Stimulated activated effector memory CD8-positive, alpha-beta T cell treated with anti-CD3 and anti-CD28 coated beads, Interleukin-12 subunit alpha, Interleukin-12 subunit beta, amount 100 ng/mL, for 72 hours (primary cell): ENCODE measurements around the gene PDE8B.
A peak's percentile ranks its signal among the peaks of the same experiment; 100 is the strongest.
"Not testable (repeated sequence)": the region's sequence is repeated elsewhere in the genome, so short reads cannot be mapped to it uniquely, and the experiment has no call there.

Experiments
- ATAC-seq: fragments of 150-1000 bp; cut with Tn5 transposase; 2 replicates; pipeline ENCODE4 v1.10.0; 2021
- DNase-seq, 2 donors: peaks; one replicate each; pipeline ENCODE4 v3.0.0; 2021 to 2022; ENCODE audit warnings: low spot score in 2 of 2
- H3K27ac Mint-ChIP-seq: one replicate; pipeline ENCODE4 v1.8.0; 2022; ENCODE audit warnings: mild to moderate bottlenecking, mixed read lengths
- H3K36me3 Mint-ChIP-seq: one replicate; pipeline ENCODE4 v1.8.0; 2022; ENCODE audit warnings: mild to moderate bottlenecking, mixed read lengths
- H3K4me1 Mint-ChIP-seq: one replicate; pipeline ENCODE4 v1.8.0; 2022; ENCODE audit warnings: mixed read lengths
- H3K4me3 Mint-ChIP-seq: one replicate; pipeline ENCODE4 v1.8.0; 2022; ENCODE audit warnings: mild to moderate bottlenecking, mixed read lengths
- H3K9me3 Mint-ChIP-seq: one replicate; pipeline ENCODE4 v1.8.0; 2022; ENCODE audit warnings: mixed read lengths

Gene PDE8B

DNA sequence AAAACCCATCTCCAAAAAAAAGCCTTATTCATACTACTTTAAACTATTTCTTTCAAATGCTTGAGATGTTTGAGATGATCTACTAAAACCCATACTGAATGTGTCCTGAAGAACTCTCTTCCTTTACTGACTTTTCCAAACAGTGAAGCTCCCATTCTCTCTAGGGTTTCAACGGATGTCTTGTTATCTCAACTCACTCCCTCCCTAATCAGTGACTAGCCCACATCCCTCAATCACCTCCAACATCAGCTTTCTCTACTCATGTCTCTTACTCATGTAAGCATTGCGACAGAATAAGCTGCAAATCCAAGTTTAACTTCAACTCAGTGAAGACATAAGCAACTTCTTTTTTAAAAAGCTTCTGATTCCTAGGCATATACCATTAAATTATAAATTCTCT, 239.5 kb downstream of the PDE8B start:
- Mint-ChIP-seq H3K4me1 (no peaks in the 10 kb centered on the region), H3K9me3 (no peaks in the 10 kb centered on the region), H3K27ac (no peak overlapping the region), H3K4me3 (no peak overlapping the region), H3K36me3 (peaks cover 16% of the 10 kb centered on the region)
- ATAC-seq (no peak), DNase-seq (no peak)

DNA sequence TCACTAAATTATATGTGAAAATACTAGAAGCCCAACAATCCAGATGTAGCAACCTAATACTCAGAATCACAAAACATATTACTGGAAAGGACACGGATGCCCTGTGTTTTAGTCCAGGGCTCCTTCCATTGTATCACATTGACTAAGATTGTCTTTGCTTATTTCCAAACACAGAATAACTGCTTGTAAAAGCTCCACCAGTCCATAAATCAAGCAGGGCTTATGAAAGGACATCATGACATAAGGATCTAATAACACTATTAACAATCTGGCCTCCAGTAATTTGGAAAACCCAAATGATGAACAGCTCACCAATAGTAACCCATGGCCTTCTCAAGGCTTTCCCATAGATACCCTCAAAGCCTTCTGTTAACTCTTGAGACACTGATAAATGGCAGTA, 241.9 kb downstream of the PDE8B start:
- no peaks in the 10 kb centered on the region for H3K9me3 Mint-ChIP-seq
- no peak for DNase-seq
- ATAC-seq: no peak
- H3K36me3 Mint-ChIP-seq: peaks cover 7% of the 10 kb centered on the region
- H3K4me1 Mint-ChIP-seq: no peaks in the 10 kb centered on the region
- no peak overlapping the region for H3K4me3 Mint-ChIP-seq
- H3K27ac Mint-ChIP-seq: no peak overlapping the region

DNA sequence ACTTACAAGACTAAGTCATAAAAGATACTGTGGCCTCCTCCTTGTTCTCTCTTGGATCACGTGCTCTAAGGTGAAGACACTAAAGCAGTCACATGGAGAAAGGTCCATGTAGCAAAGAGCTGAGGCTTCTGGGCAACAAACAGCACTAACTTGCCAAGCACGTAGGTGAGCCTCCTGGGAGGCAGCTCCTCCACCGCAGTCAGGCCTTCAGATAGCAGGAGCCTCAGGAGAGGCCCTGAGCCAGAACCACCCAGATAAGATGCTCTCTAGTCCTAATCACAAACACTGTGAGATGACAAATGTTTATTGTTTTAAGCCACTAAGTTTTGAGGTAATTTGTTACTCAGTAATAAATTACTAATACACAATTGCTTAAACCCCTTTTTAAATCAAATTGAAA, 243.6 kb downstream of the PDE8B start:
- no peak overlapping the region for H3K27ac Mint-ChIP-seq
- H3K9me3 Mint-ChIP-seq: no peaks in the 10 kb centered on the region
- H3K4me3 Mint-ChIP-seq: no peak overlapping the region
- ATAC-seq: peak; percentile 28
- no peak for DNase-seq
- H3K4me1 Mint-ChIP-seq: no peaks in the 10 kb centered on the region
- H3K36me3 Mint-ChIP-seq: peaks cover 7% of the 10 kb centered on the region

DNA sequence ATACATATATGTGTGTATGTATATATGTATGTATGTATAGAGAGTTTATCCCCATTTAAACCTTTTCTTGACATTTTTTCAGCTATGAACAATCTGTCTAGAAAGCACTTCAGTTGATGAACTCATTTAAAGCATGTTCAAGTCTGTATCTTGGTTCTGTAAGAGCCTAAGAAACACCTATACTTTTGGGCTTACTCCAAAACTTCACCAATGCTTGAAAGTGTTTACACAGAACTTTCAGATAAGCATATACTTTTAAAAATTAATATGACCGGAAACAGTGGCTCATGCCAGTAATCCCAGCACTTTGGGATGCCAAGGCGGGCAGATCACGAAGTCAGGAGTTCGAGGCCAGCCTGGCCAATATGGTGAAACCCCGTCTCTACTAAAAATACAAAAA, 250.8 kb downstream of the PDE8B start:
- no peaks in the 10 kb centered on the region for H3K36me3 Mint-ChIP-seq
- DNase-seq (no peak), ATAC-seq (no peak)
- no peaks in the 10 kb centered on the region for H3K4me1 Mint-ChIP-seq
- H3K4me3 Mint-ChIP-seq: no peak overlapping the region
- no peak overlapping the region for H3K27ac Mint-ChIP-seq
- H3K9me3 Mint-ChIP-seq: no peaks in the 10 kb centered on the region

DNA sequence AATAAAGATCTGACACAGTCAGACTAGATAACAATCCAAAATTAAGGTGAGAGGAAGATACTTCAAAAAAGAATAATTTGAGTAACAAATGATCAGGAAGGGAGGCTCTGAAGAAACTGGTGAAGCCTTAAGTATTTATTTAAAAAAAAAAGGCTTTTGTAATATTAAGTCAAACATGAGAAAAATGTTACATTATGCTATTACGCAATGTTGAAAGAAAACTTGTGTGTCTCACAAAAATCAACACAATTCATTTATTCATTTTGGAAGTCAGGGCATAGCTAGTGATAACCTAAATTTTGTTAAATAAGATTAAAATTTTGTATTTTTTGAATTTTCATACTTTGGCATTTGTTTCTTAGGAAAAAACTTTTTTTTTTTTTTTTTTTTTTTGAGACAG, 253.4 kb downstream of the PDE8B start:
- H3K36me3 Mint-ChIP-seq: no peaks in the 10 kb centered on the region
- no peak for DNase-seq
- H3K9me3 Mint-ChIP-seq: no peaks in the 10 kb centered on the region
- ATAC-seq: no peak
- H3K4me3 Mint-ChIP-seq: no peak overlapping the region
- H3K27ac Mint-ChIP-seq: no peak overlapping the region
- H3K4me1 Mint-ChIP-seq: no peaks in the 10 kb centered on the region

DNA sequence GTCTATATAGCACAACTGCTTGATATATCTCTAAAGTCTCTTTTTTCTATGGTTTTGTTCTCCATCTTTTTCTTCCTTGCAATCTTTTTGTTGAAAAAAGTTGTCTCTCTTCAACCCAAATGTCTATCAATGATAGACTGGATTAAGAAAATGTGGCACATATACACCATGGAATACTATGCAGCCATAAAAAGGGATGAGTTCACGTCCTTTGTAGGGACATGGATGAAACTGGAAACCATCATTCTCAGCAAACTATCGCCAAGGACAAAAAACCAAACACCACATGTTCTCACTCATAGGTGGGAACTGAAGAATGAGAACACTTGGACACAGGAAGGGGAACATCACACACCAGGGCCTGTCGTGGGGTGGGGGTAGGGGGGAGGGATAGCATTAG, 258.4 kb downstream of the PDE8B start:
- H3K4me3 Mint-ChIP-seq, ATAC-seq, H3K27ac Mint-ChIP-seq: not testable (repeated sequence)

DNA sequence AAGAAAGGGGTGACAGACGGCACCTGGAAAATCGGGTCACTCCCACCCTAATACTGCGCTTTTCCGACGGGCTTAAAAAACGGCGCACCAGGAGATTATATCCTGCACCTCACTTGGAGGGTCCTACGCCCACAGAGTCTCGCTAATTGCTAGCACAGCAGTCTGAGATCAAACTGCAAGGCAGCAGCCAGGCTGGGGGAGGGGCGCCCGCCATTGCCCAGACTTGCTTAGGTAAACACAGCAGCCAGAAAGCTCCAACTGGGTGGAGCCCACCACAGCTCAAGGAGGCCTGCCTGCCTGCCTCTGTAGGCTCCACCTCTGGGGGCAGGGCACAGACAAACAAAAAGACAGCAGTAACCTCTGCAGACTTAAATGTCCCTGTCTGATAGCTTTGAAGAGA, 264.6 kb downstream of the PDE8B start:
- H3K36me3 Mint-ChIP-seq, H3K4me3 Mint-ChIP-seq, H3K27ac Mint-ChIP-seq, ATAC-seq, DNase-seq, H3K9me3 Mint-ChIP-seq, H3K4me1 Mint-ChIP-seq: not testable (repeated sequence)

More for the DNA sequence above, 258.4 kb downstream of the PDE8B start:
- not testable (repeated sequence) for H3K36me3 Mint-ChIP-seq, H3K9me3 Mint-ChIP-seq, DNase-seq, H3K4me1 Mint-ChIP-seq
